Raji (cell line): ENCODE data around the gene KCNT2.

Source experiments
- POLR2A ChIP-seq: IDR thresholded peaks from 2 replicates; pipeline ENCODE4 v1.6.1; 2011; ENCODE audit warnings: low read depth, low read length, control low read depth; ENCODE audit not compliant: insufficient read depth

Gene KCNT2

GRCh38 chr1:196207612-196208217 lies 400.5 kb downstream of the KCNT2 start:
- TF ChIP-seq POLR2A: no peak

GRCh38 chr1:196205882-196206281 lies 402.4 kb downstream of the KCNT2 start:
- TF ChIP-seq POLR2A: no peak

- no peak for TF ChIP-seq POLR2A
These were observed 411.8 kb downstream of the KCNT2 start for GRCh38 chr1:196196486-196196885.

- no peak for TF ChIP-seq POLR2A
These were observed 414.2 kb downstream of the KCNT2 start for GRCh38 chr1:196193896-196194559.

- no peak for TF ChIP-seq POLR2A
These were observed 424.3 kb downstream of the KCNT2 start for GRCh38 chr1:196183941-196184340.

GRCh38 chr1:196181594-196181878 lies 426.7 kb downstream of the KCNT2 start:
- TF ChIP-seq POLR2A: no peak

- TF ChIP-seq POLR2A: no peak
These were observed 427.2 kb downstream of the KCNT2 start for GRCh38 chr1:196180847-196181593.

- TF ChIP-seq POLR2A: no peak
These were observed 430.1 kb downstream of the KCNT2 start for GRCh38 chr1:196178083-196178635.
